Mammary epithelial cell (primary cell): Measurements from ENCODE around the gene NFS1.

Experiments used
- CTCF ChIP-seq, 2 donors: IDR thresholded peaks in 1 of 2; conservative IDR thresholded peaks in 1 of 2; 2 replicates each; pipeline ENCODE4 v1.5.1; 2011 to 2012; ENCODE audit warnings: inconsistent platforms in 2 of 2, low read length in 2 of 2, mild to moderate bottlenecking in 2 of 2, control low read depth in 1 of 2, low read depth in 1 of 2; ENCODE audit not compliant: insufficient read depth in 1 of 2; ENCODE audit errors: extremely low read depth in 1 of 2
- EZH2 ChIP-seq: IDR thresholded peaks from 2 replicates; pipeline ENCODE4 v1.6.1; 2012; ENCODE audit warnings: low read length, inconsistent platforms, borderline replicate concordance

GRCh38 chr20:35644806-35645205, 54.3 kb downstream of the NFS1 start:
- TF ChIP-seq CTCF (conservative IDR thresholded peaks at IDR 0.05 in 1 of 2, IDR thresholded peaks at IDR 0.05 in 1 of 2; ENCODE audit: extremely low read depth in 1 of 2, insufficient read depth in 1 of 2, low read depth in 1 of 2, low read length in 2 of 2) (no peak), EZH2 (no peak)
